K562 (cell line): Measurements from ENCODE around the gene ST3GAL3. TPM values are rescaled to one million over a fixed set of nuclear protein-coding genes. Genes with fewer than 3 reads are reported as not detected.

ENCODE experiments used
- ATAC-seq: fragments of 200-7000 bp; cut with Tn5 transposase; 3 replicates; pipeline ENCODE4 v1.9.1; 2020; ENCODE audit warnings: moderate library complexity
- BruUV-seq: library from RNA; stranded (reverse); fragments of 400-500 nt; replicated peaks from 2 replicates; lab custom pipeline; 2021; lab: Mats Ljungman, UMichigan
- CTCF ChIA-PET: fragments of 300-600 bp; formaldehyde crosslinking; extraction: SDS; loops from one replicate; lab custom pipeline; 2021; ENCODE audit warnings: low intra/inter-chr PET ratio; lab: Yijun Ruan, JAX
- POLR2A ChIA-PET: fragments of 300-600, 350-650 bp; sonication (Branson Sonifier 250); formaldehyde crosslinking; extraction: SDS; loops from one replicate; lab custom pipeline; 2021; ENCODE audit warnings: antibody characterized with exemption, inconsistent platforms; lab: Yijun Ruan, JAX
- DNase-seq, 4 experiments: peaks; one replicate each; pipeline versions ENCODE4 v3.0.0 to v3.0.0-alpha.2; 2011 to 2018; ENCODE audit warnings: low spot score in 3 of 4, mixed read lengths in 3 of 4; ENCODE audit errors: extremely low read depth in 1 of 4
- FAIRE-seq: peaks from 2 replicates; lab custom pipeline; 2011; peaks lifted over from hg19 to GRCh38; lab: Jason Lieb, UNC
- H2AFZ ChIP-seq: 2 replicates; pipeline ENCODE4 v1.6.0; 2011; ENCODE audit warnings: low read depth, low read length, control low read depth, inconsistent platforms
- H3K27ac ChIP-seq: fragments of 200-600 bp; 3 replicates; pipeline ENCODE4 v1.8.0; 2011; ENCODE audit warnings: low read depth, mild to moderate bottlenecking, control low read depth, inconsistent platforms, low read length, moderate library complexity, mixed read lengths; ENCODE audit errors: extremely low read depth
- H3K27me3 ChIP-seq, 2 experiments: fragments of 300-600 bp in 1 of 2; 2 replicates in 1 of 2; 3 replicates in 1 of 2; pipeline versions ENCODE4 v1.6.0 to v1.8.0; 2011; ENCODE audit warnings: inconsistent platforms in 2 of 2, low read length in 2 of 2, mild to moderate bottlenecking in 1 of 2, mixed read lengths in 1 of 2, moderate library complexity in 1 of 2; ENCODE audit not compliant: control insufficient read depth in 2 of 2, insufficient read depth in 2 of 2
- H3K36me3 ChIP-seq: fragments of 300-600 bp; 3 replicates; pipeline ENCODE4 v1.8.0; 2011; ENCODE audit warnings: mild to moderate bottlenecking, low read length, inconsistent platforms; ENCODE audit not compliant: control insufficient read depth, insufficient read depth
- H3K4me1 ChIP-seq, 2 experiments: fragments of 200-600 bp in 1 of 2; replicated peaks in 1 of 2; 2 replicates in 1 of 2; 3 replicates in 1 of 2; pipeline versions ENCODE4 v1.5.1 to v1.8.0; 2011; ENCODE audit warnings: inconsistent platforms in 2 of 2, low read length in 2 of 2, mild to moderate bottlenecking in 1 of 2, mixed read lengths in 1 of 2, moderate library complexity in 1 of 2; ENCODE audit not compliant: control insufficient read depth in 2 of 2, insufficient read depth in 2 of 2
- H3K4me2 ChIP-seq: 2 replicates; pipeline ENCODE4 v1.6.1; 2011; ENCODE audit warnings: low read length, control low read depth, inconsistent platforms, mixed read lengths; ENCODE audit not compliant: insufficient read depth
- H3K4me3 ChIP-seq: fragments of 200-600 bp; sonication (generic), shearing (Covaris generic); 2 replicates; pipeline ENCODE4 v1.5.1; 2016; ENCODE audit warnings: control low read depth, inconsistent platforms
- H3K79me2 ChIP-seq: fragments of 200-600 bp; 3 replicates; pipeline ENCODE4 v1.8.0; 2011; ENCODE audit warnings: low read length, inconsistent platforms; ENCODE audit not compliant: control insufficient read depth, insufficient read depth
- H3K9ac ChIP-seq, 2 experiments: 2 replicates each; pipeline versions ENCODE4 v1.6.0 to v1.6.1; 2011; ENCODE audit warnings: low read depth in 2 of 2, low read length in 2 of 2, control low read depth in 1 of 2, inconsistent platforms in 1 of 2, mild to moderate bottlenecking in 1 of 2, mixed read lengths in 1 of 2; ENCODE audit not compliant: insufficient read depth in 1 of 2
- H3K9me1 ChIP-seq: one replicate; pipeline ENCODE4 v1.6.0; 2011; ENCODE audit warnings: inconsistent platforms, mild to moderate bottlenecking, low read length, moderate library complexity; ENCODE audit not compliant: control insufficient read depth, insufficient read depth
- H3K9me3 ChIP-seq: replicated peaks from 2 replicates; pipeline ENCODE4 v1.5.1; 2011; ENCODE audit warnings: low read depth, low read length, inconsistent platforms; ENCODE audit not compliant: control insufficient read depth, insufficient read depth
- H4K20me1 ChIP-seq: replicated peaks from 2 replicates; pipeline ENCODE4 v1.6.1; 2011; ENCODE audit warnings: low read length, inconsistent platforms, mixed read lengths; ENCODE audit not compliant: control insufficient read depth, insufficient read depth
- ARID3A ChIP-seq: IDR thresholded peaks from 2 replicates; pipeline ENCODE4 v1.6.1; 2012; ENCODE audit warnings: low read depth, low read length, improper control_type of control experiment, borderline replicate concordance
- BCL6 ChIP-seq: fragments of 250-450 bp; sonication (Bioruptor Pico); IDR thresholded peaks from 2 replicates; pipeline ENCODE4 v1.4.0; 2020
- BHLHE40 ChIP-seq: IDR thresholded peaks from 2 replicates; pipeline ENCODE4 v1.6.1; 2011; ENCODE audit warnings: low read length, improper control_type of control experiment
- ETS2 ChIP-seq: IDR thresholded peaks from 2 replicates; pipeline ENCODE4 v1.6.1; 2016; ENCODE audit warnings: borderline replicate concordance, missing genetic modification characterization, mild to moderate bottlenecking, moderate library complexity, missing compliant biosample characterization; ENCODE audit not compliant: poor library complexity, severe bottlenecking
- FOXA3 ChIP-seq, 2 experiments: fragments of 450-650 bp in 1 of 2; sonication (generic) in 1 of 2; formaldehyde crosslinking; IDR thresholded peaks in 1 of 2; conservative IDR thresholded peaks in 1 of 2; 2 replicates each; pipeline versions ENCODE4 v1.4.0 to v1.8.0; 2020 to 2022; ENCODE audit warnings: mild to moderate bottlenecking in 2 of 2, missing genetic modification reagents in 1 of 2
- FOXK2 ChIP-seq, 2 experiments: fragments of 450-650 bp; IDR thresholded peaks in 1 of 2; conservative IDR thresholded peaks in 1 of 2; 2 replicates each; pipeline ENCODE4 v1.6.1; 2016; ENCODE audit warnings: low read depth in 2 of 2, mild to moderate bottlenecking in 1 of 2
- PTBP1 ChIP-seq: fragments of 200-400 bp; formaldehyde crosslinking; IDR thresholded peaks from 2 replicates; pipeline ENCODE4 v1.6.1; 2017; ENCODE audit warnings: low read depth, low read length
- RAD21 ChIP-seq, 2 experiments: fragments of 250-450 bp in 1 of 2; fragments of 450-650 bp in 1 of 2; sonication (Bioruptor Pico) in 1 of 2; formaldehyde crosslinking in 1 of 2; IDR thresholded peaks in 1 of 2; conservative IDR thresholded peaks in 1 of 2; 2 replicates each; pipeline versions ENCODE4 v1.4.0 to v1.8.0; 2020 to 2022; ENCODE audit warnings: mild to moderate bottlenecking in 2 of 2, moderate library complexity in 1 of 2
- RBFOX2 ChIP-seq: fragments of 200-400 bp; formaldehyde crosslinking; IDR thresholded peaks from 2 replicates; pipeline ENCODE4 v1.6.1; 2017; ENCODE audit warnings: low read depth, mild to moderate bottlenecking, low read length, moderate library complexity
- RBM22 ChIP-seq: fragments of 200-400 bp; formaldehyde crosslinking; IDR thresholded peaks from 2 replicates; pipeline ENCODE4 v1.6.1; 2018; ENCODE audit warnings: low read length, low read depth; ENCODE audit not compliant: poor library complexity, severe bottlenecking
- SP2 ChIP-seq: IDR thresholded peaks from 2 replicates; pipeline ENCODE4 v1.6.1; 2011; ENCODE audit warnings: mild to moderate bottlenecking, low read depth, low read length, moderate library complexity; ENCODE audit not compliant: poor library complexity, severe bottlenecking; ENCODE audit errors: extremely low read depth
- TBP ChIP-seq: optimal IDR thresholded peaks from 2 replicates; pipeline ENCODE3; 2011; ENCODE audit warnings: low read depth, low read length, improper control_type of control experiment
- TGIF2 ChIP-seq: sonication (generic); formaldehyde crosslinking; IDR thresholded peaks from 2 replicates; pipeline ENCODE4 v1.8.1; 2022; ENCODE audit warnings: mild to moderate bottlenecking, missing genetic modification reagents, moderate library complexity
- XRCC4 ChIP-seq: IDR thresholded peaks from one replicate; pipeline ENCODE4 v1.6.1; 2011; ENCODE audit not compliant: insufficient read depth, insufficient read length; ENCODE audit errors: extremely low read depth
- WGBS: fragments of 100-300 bp; shearing (Covaris generic); methylation state at CpG from one replicate; pipeline ENCODE4 v1.1.6; 2016; ENCODE audit warnings: low coverage, mixed read lengths; ENCODE audit not compliant: insufficient coverage; ENCODE audit errors: missing lambda C conversion rate; 5-methylcytosine and 5-hydroxymethylcytosine counted together
- in situ Hi-C: fragments of 300-500 bp; cut with MboI; formaldehyde crosslinking; loops from 4 replicates; pipeline ENCODE4 v1.15.0; 2018; ENCODE audit warnings: inconsistent platforms, mixed read lengths
- intact Hi-C: fragments of 100-400 bp; cut with micrococcal nuclease; formaldehyde crosslinking; loops from 2 replicates; pipeline ENCODE4 v1.14.2; 2022
- polyA plus RNA-seq, 8 experiments: library from polyadenylated mRNA; depleted of rRNA in 4 of 8; stranded (reverse) in 5 of 8; unstranded in 3 of 8; fragments of >200 nt; fragmentation: Nextera tagmentation in 2 of 8; fragmentation: Illumina TruSeq in 1 of 8; extraction: Ambion mirVana in 2 of 8; extraction: Trizol in 1 of 8; gene quantifications; 2 replicates each; pipeline versions ENCODE4 v1.2.1 to v1.2.3, GENCODE V29; 2011 to 2014; ENCODE audit warnings: inconsistent platforms in 1 of 8, missing spikeins in 1 of 8
- total RNA-seq, 7 experiments: library from RNA; depleted of rRNA in 6 of 7; stranded (reverse); fragments of >200 nt in 6 of 7; fragmentation: Illumina TruSeq in 2 of 7; extraction: Trizol in 2 of 7; gene quantifications; 2 replicates each; pipeline versions ENCODE4 v1.2.1 to v1.2.3, GENCODE V29; 2011 to 2021; ENCODE audit warnings: low replicate concordance in 1 of 7

The ST3GAL3 gene
- total and polyA plus RNA-seq, 9 of the 15 experiments (the other 6 are each of a cell fraction or from before 2014, with no cell fraction given), result 1.2 to 18.9 (median 11.0) TPM

GRCh38 chr1:43743206-43743605 lies 35.9 kb downstream of the ST3GAL3 start:
- FAIRE-seq (no peak), DNase-seq (no peak), ATAC-seq (no peak)
- WGBS, result 60% methylated on average over 1 of the region's 1 CpG
- H3K4me1 ChIP-seq, result no peaks in the 10 kb centered on the region
- no peaks in the 10 kb centered on the region for H4K20me1 ChIP-seq
- H3K9ac ChIP-seq, result no peak overlapping the region
- ChIA-PET CTCF (no interaction called here), POLR2A (interaction anchor here (0.8 to 1.2 kb wide), 2 partner anchors 11 to 19 kb away, joined by 3 read pairs; no protein-coding TSS in a partner anchor)
- no peak overlapping the region for H3K4me3 ChIP-seq
- H3K36me3 ChIP-seq, result peaks cover 32% of the 10 kb centered on the region; the same call in 2 of the 3 replicates
- in situ Hi-C loops, result no loop called here
- intact Hi-C loops, result no loop called here
- BruUV-seq, result no TSS peak
- no peaks in the 10 kb centered on the region for H3K27me3 ChIP-seq
- no peak overlapping the region for H3K27ac ChIP-seq
- no peaks in the 10 kb centered on the region for H3K9me1 ChIP-seq
- TF ChIP-seq XRCC4, result no peak
- no peak for TF ChIP-seq RBFOX2
- no peak for TF ChIP-seq TGIF2 (CRISPR knock-in tag)
- no peak for TF ChIP-seq RBM22
- TF ChIP-seq TBP, result no peak
- TF ChIP-seq SP2, result no peak
- TF ChIP-seq FOXK2 (conservative IDR thresholded peaks at IDR 0.05 in 1 of 2, IDR thresholded peaks at IDR 0.05 in 1 of 2; ENCODE audit: low read depth in 2 of 2), result no peak
- TF ChIP-seq BCL6 (CRISPR knock-in tag), result no peak
- TF ChIP-seq BHLHE40, result no peak
- no peak for TF ChIP-seq FOXA3 (CRISPR knock-in tag; conservative IDR thresholded peaks at IDR 0.05 in 1 of 2, IDR thresholded peaks at IDR 0.05 in 1 of 2)
- TF ChIP-seq ETS2, result no peak
- TF ChIP-seq RAD21 (CRISPR knock-in tag; conservative IDR thresholded peaks at IDR 0.05 in 1 of 2, IDR thresholded peaks at IDR 0.05 in 1 of 2), result no peak
- TF ChIP-seq PTBP1, result no peak
- TF ChIP-seq ARID3A, result no peak
- no peaks in the 10 kb centered on the region for H3K79me2 ChIP-seq
- H2AFZ ChIP-seq, result no peak overlapping the region
- H3K4me2 ChIP-seq, result no peak overlapping the region
- H3K9me3 ChIP-seq, result no peaks in the 10 kb centered on the region
